GM12801 (cell line): ENCODE data around the gene SUPT3H.

Experiments used
- TF ChIP-seq, protein P1 (sequence below): IDR thresholded peaks from one replicate; pipeline ENCODE4 v1.5.1; 2011; ENCODE audit warnings: control low read depth; ENCODE audit not compliant: insufficient read length; ENCODE audit errors: extremely low read depth

Gene SUPT3H

DNA sequence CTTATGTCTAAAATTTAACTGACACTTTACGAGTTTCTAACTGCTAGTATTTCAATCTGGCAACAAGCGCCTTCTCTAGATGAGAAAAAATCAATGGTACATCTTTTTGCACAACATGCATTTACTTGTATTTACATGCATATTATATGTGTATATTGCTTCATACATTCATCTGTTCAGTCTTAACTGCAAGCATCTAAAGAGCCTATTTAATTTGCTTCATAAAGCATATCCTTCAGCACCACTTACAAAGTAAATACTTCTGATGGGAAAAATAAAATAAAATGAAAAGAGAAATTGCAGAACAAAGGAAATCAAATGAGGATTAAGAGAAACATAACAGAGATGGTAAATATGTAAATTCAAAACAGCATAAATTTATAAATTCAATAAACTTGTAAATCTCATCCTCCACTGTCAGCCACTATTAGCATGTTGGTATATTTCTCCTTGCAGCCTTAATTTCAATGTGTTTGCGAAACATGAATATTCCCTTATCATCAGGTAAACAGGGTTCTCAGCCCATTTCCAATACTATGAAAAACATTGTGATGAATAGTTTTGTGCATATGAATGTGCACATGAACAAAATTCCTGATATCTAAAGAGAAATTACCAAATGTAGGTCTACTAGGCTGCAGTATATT lies 382.1 kb downstream of the SUPT3H start:
- TF ChIP-seq, protein P1, sequence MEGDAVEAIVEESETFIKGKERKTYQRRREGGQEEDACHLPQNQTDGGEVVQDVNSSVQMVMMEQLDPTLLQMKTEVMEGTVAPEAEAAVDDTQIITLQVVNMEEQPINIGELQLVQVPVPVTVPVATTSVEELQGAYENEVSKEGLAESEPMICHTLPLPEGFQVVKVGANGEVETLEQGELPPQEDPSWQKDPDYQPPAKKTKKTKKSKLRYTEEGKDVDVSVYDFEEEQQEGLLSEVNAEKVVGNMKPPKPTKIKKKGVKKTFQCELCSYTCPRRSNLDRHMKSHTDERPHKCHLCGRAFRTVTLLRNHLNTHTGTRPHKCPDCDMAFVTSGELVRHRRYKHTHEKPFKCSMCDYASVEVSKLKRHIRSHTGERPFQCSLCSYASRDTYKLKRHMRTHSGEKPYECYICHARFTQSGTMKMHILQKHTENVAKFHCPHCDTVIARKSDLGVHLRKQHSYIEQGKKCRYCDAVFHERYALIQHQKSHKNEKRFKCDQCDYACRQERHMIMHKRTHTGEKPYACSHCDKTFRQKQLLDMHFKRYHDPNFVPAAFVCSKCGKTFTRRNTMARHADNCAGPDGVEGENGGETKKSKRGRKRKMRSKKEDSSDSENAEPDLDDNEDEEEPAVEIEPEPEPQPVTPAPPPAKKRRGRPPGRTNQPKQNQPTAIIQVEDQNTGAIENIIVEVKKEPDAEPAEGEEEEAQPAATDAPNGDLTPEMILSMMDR = no peak

GRCh38 chr6:44989391-44989790 lies 388.3 kb downstream of the SUPT3H start:
- TF ChIP-seq, protein P1 = no peak

DNA sequence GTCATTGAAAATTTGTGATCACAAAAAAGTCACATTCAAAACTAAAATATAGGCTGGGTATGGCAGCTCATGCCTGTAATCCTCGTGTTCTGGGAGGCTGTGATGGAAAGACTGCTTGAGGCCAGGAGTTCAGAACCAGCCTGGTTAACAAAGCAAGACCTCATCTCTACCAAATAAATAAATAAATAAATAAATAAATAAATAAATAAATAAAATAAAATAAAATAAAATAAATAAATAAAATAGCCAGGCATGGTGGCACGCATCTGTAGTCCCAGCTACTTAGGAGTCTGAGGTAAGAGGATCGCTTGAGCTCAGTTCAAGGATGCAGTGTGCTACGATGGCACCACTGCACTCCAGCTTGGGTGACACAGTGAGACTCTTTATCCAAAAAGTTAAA lies 392.7 kb downstream of the SUPT3H start:
- TF ChIP-seq, protein P1 = no peak

GRCh38 chr6:44983467-44984365 lies 394.0 kb downstream of the SUPT3H start:
- TF ChIP-seq, protein P1 = no peak

GRCh38 chr6:44980841-44981240 lies 396.9 kb downstream of the SUPT3H start:
- TF ChIP-seq, protein P1 = no peak

GRCh38 chr6:44976677-44977641 lies 400.8 kb downstream of the SUPT3H start:
- TF ChIP-seq, protein P1 = no peak

GRCh38 chr6:44974511-44974910 lies 403.2 kb downstream of the SUPT3H start:
- TF ChIP-seq, protein P1 = no peak
